Large intestine (tissue), 3 donors: Measurements from ENCODE around the gene CYP27C1. TPM values are rescaled to one million over a fixed set of nuclear protein-coding genes. Genes with fewer than 3 reads are reported as not detected.

Experiments
- DNase-seq, 2 donors: peaks; one replicate each; pipeline versions ENCODE4 v3.0.0 to v3.0.0-alpha.2; 2013
- H3K27ac ChIP-seq: one replicate; pipeline ENCODE4 v1.5.1; 2013; ENCODE audit warnings: low read length
- H3K27me3 ChIP-seq: 2 replicates; pipeline ENCODE4 v1.6.1; 2013; ENCODE audit warnings: low read length; ENCODE audit not compliant: control insufficient read depth, insufficient read depth
- H3K36me3 ChIP-seq: 2 replicates; pipeline ENCODE4 v1.6.1; 2013; ENCODE audit warnings: low read length; ENCODE audit not compliant: control insufficient read depth, insufficient read depth
- H3K4me1 ChIP-seq: one replicate; pipeline ENCODE4 v1.6.1; 2013; ENCODE audit warnings: low read length; ENCODE audit not compliant: control insufficient read depth, insufficient read depth
- H3K4me3 ChIP-seq: one replicate; pipeline ENCODE4 v1.5.1; 2013; ENCODE audit warnings: low read length
- H3K9me3 ChIP-seq: one replicate; pipeline ENCODE4 v1.6.1; 2013; ENCODE audit warnings: mild to moderate bottlenecking, low read depth, low read length, moderate library complexity; ENCODE audit not compliant: control insufficient read depth
- WGBS: methylation state at CpG from one replicate; pipeline ENCODE4 v1.1.5; 2013; ENCODE audit warnings: low lambda C conversion rate; ENCODE audit not compliant: insufficient coverage; 5-methylcytosine and 5-hydroxymethylcytosine counted together
- polyA plus RNA-seq: library from polyadenylated mRNA; unstranded; fragments of 120-200 nt; gene quantifications from one replicate; pipeline ENCODE4 v1.2.1, GENCODE V29; 2013

CYP27C1 gene
- polyA plus RNA-seq, 1 donor = 2.0 TPM

GRCh38 chr2:127150996-127151395 is 69.1 kb downstream of the CYP27C1 start:
- no peak for DNase-seq
- no peak overlapping the region for H3K27ac ChIP-seq
- H3K27me3 ChIP-seq = no peaks in the 10 kb centered on the region
- H3K4me1 ChIP-seq = no peaks in the 10 kb centered on the region
- no CpG with 5 or more reads among the region's 1 CpG for WGBS
- no peak overlapping the region for H3K4me3 ChIP-seq
- H3K9me3 ChIP-seq = peaks cover 6% of the 10 kb centered on the region
- no peaks in the 10 kb centered on the region for H3K36me3 ChIP-seq

GRCh38 chr2:127149384-127149783 is 70.7 kb downstream of the CYP27C1 start:
- WGBS = 92% methylated on average over 4 of the region's 4 CpGs
- no peaks in the 10 kb centered on the region for H3K27me3 ChIP-seq
- H3K36me3 ChIP-seq = no peaks in the 10 kb centered on the region
- H3K27ac ChIP-seq = no peak overlapping the region
- H3K9me3 ChIP-seq = peaks cover 6% of the 10 kb centered on the region
- no peaks in the 10 kb centered on the region for H3K4me1 ChIP-seq
- H3K4me3 ChIP-seq = no peak overlapping the region
- no peak for DNase-seq

GRCh38 chr2:127146820-127147502 is 73.1 kb downstream of the CYP27C1 start:
- peaks cover 6% of the 10 kb centered on the region for H3K9me3 ChIP-seq
- H3K27ac ChIP-seq = no peak overlapping the region
- no CpG with 5 or more reads among the region's 10 CpGs for WGBS
- no peaks in the 10 kb centered on the region for H3K36me3 ChIP-seq
- no peak overlapping the region for H3K4me3 ChIP-seq
- no peaks in the 10 kb centered on the region for H3K4me1 ChIP-seq
- no peaks in the 10 kb centered on the region for H3K27me3 ChIP-seq
- no peak for DNase-seq

- no peaks in the 10 kb centered on the region for H3K36me3 ChIP-seq
- no peaks in the 10 kb centered on the region for H3K4me1 ChIP-seq
- DNase-seq = no peak
- no peak overlapping the region for H3K4me3 ChIP-seq
- no peak overlapping the region for H3K27ac ChIP-seq
- H3K27me3 ChIP-seq = no peaks in the 10 kb centered on the region
- no CpG with 5 or more reads among the region's 18 CpGs for WGBS
- H3K9me3 ChIP-seq = peaks cover 4% of the 10 kb centered on the region
Measured at GRCh38 chr2:127146071-127146725, 73.9 kb downstream of the CYP27C1 start.

GRCh38 chr2:127145280-127145895 is 74.7 kb downstream of the CYP27C1 start:
- Histone ChIP-seq H3K9me3 (no peaks in the 10 kb centered on the region), H3K4me1 (no peaks in the 10 kb centered on the region), H3K36me3 (no peaks in the 10 kb centered on the region), H3K4me3 (no peak overlapping the region), H3K27me3 (no peaks in the 10 kb centered on the region), H3K27ac (no peak overlapping the region)
- WGBS = no CpG with 5 or more reads among the region's 1 CpG
- DNase-seq = no peak

- WGBS = no CpG with 5 or more reads among the region's 11 CpGs
- H3K4me3 ChIP-seq = no peak overlapping the region
- no peaks in the 10 kb centered on the region for H3K36me3 ChIP-seq
- no peak for DNase-seq
- no peaks in the 10 kb centered on the region for H3K27me3 ChIP-seq
- no peak overlapping the region for H3K27ac ChIP-seq
- no peaks in the 10 kb centered on the region for H3K4me1 ChIP-seq
- H3K9me3 ChIP-seq = no peaks in the 10 kb centered on the region
Measured at GRCh38 chr2:127143841-127144782, 76.0 kb downstream of the CYP27C1 start.

GRCh38 chr2:127142663-127143630 is 77.2 kb downstream of the CYP27C1 start:
- Histone ChIP-seq H3K9me3 (no peaks in the 10 kb centered on the region), H3K4me3 (no peak overlapping the region), H3K27me3 (no peaks in the 10 kb centered on the region), H3K36me3 (no peaks in the 10 kb centered on the region), H3K4me1 (no peaks in the 10 kb centered on the region), H3K27ac (no peak overlapping the region)
- no peak for DNase-seq
- WGBS = no CpG with 5 or more reads among the region's 4 CpGs

- no peaks in the 10 kb centered on the region for H3K4me1 ChIP-seq
- H3K4me3 ChIP-seq = no peak overlapping the region
- H3K27ac ChIP-seq = no peak overlapping the region
- H3K27me3 ChIP-seq = no peaks in the 10 kb centered on the region
- no peaks in the 10 kb centered on the region for H3K9me3 ChIP-seq
- DNase-seq = no peak
- 100% methylated on average over 2 of the region's 13 CpGs for WGBS
- H3K36me3 ChIP-seq = no peaks in the 10 kb centered on the region
Measured at GRCh38 chr2:127140538-127140937, 79.6 kb downstream of the CYP27C1 start.

GRCh38 chr2:127139766-127140165 is 80.3 kb downstream of the CYP27C1 start:
- no CpG with 5 or more reads among the region's 2 CpGs for WGBS
- no peak overlapping the region for H3K4me3 ChIP-seq
- no peak overlapping the region for H3K27ac ChIP-seq
- H3K27me3 ChIP-seq = no peaks in the 10 kb centered on the region
- H3K4me1 ChIP-seq = no peaks in the 10 kb centered on the region
- no peaks in the 10 kb centered on the region for H3K9me3 ChIP-seq
- no peaks in the 10 kb centered on the region for H3K36me3 ChIP-seq
- DNase-seq = no peak
